Smooth muscle cell (in vitro differentiated cells): ENCODE results near the gene PSEN1. TPM values are rescaled to one million over a fixed set of nuclear protein-coding genes. Genes with fewer than 3 reads are reported as not detected.

Experiments used
- DNase-seq: peaks from one replicate; lab custom pipeline; 2025; ENCODE audit not compliant: unreplicated experiment; lab: John Stamatoyannopoulos, UW
- H2AFZ ChIP-seq: fragments of 200-600 bp; sonication (generic); 2 replicates; pipeline ENCODE4 v1.6.0; 2016; ENCODE audit warnings: antibody characterized with exemption, low read depth, mild to moderate bottlenecking
- H3F3A ChIP-seq: fragments of 200-600 bp; sonication (generic); 2 replicates; pipeline ENCODE4 v1.6.0; 2017; ENCODE audit warnings: antibody characterized with exemption, low read depth
- H3K27ac ChIP-seq: fragments of 200-600 bp; sonication (generic); 2 replicates; pipeline ENCODE4 v1.5.1; 2016; ENCODE audit warnings: low read depth, mild to moderate bottlenecking
- H3K27me3 ChIP-seq: fragments of 200-600 bp; sonication (generic); 2 replicates; pipeline ENCODE4 v1.6.1; 2016; ENCODE audit warnings: low read depth, mild to moderate bottlenecking
- H3K36me3 ChIP-seq: fragments of 200-600 bp; sonication (generic); 2 replicates; pipeline ENCODE4 v1.5.1; 2016; ENCODE audit warnings: low read depth
- H3K4me1 ChIP-seq: fragments of 200-600 bp; sonication (generic); 2 replicates; pipeline ENCODE4 v1.5.1; 2016; ENCODE audit warnings: low read depth
- H3K4me2 ChIP-seq: fragments of 200-600 bp; sonication (generic); 2 replicates; pipeline ENCODE4 v1.6.0; 2016; ENCODE audit warnings: mild to moderate bottlenecking
- H3K4me3 ChIP-seq: fragments of 200-600 bp; sonication (generic); 2 replicates; pipeline ENCODE4 v1.5.1; 2016; ENCODE audit warnings: mild to moderate bottlenecking
- H3K79me2 ChIP-seq: fragments of 200-600 bp; sonication (generic); 2 replicates; pipeline ENCODE4 v1.6.0; 2016; ENCODE audit warnings: low read depth, mild to moderate bottlenecking
- H3K9ac ChIP-seq: fragments of 200-600 bp; sonication (generic); 2 replicates; pipeline ENCODE4 v1.6.0; 2016; ENCODE audit warnings: low read depth
- H3K9me3 ChIP-seq: fragments of 200-600 bp; sonication (generic); replicated peaks from 2 replicates; pipeline ENCODE4 v1.5.1; 2016; ENCODE audit warnings: low read depth
- H4K20me1 ChIP-seq: fragments of 200-600 bp; sonication (generic); 2 replicates; pipeline ENCODE4 v1.6.0; 2016; ENCODE audit warnings: low read depth
- WGBS: methylation state at CpG from one replicate; pipeline ENCODE4 v1.1.7; 2016; ENCODE audit warnings: low lambda C conversion rate; 5-methylcytosine and 5-hydroxymethylcytosine counted together
- polyA plus RNA-seq: library from polyadenylated mRNA; unstranded; fragments of >200 nt; fragmentation: Nextera tagmentation; extraction: Ambion mirVana; gene quantifications from 2 replicates; pipeline ENCODE4 v1.2.1, GENCODE V29; 2016
- total RNA-seq: library from RNA; depleted of rRNA; stranded (reverse); fragments of >200 nt; gene quantifications from 2 replicates; pipeline ENCODE4 v1.2.3, GENCODE V29; 2014
- TF ChIP-seq, protein P1 (sequence below): fragments of 200-600 bp; sonication (generic); IDR thresholded peaks from 2 replicates; pipeline ENCODE4 v1.5.1; 2017; ENCODE audit warnings: borderline replicate concordance, mild to moderate bottlenecking, antibody characterized with exemption; ENCODE audit not compliant: insufficient read depth, poor library complexity, severe bottlenecking

The PSEN1 gene
- total and polyA plus RNA-seq, 2 experiments from 2014 or later, result 37.7 to 55.1 TPM

DNA sequence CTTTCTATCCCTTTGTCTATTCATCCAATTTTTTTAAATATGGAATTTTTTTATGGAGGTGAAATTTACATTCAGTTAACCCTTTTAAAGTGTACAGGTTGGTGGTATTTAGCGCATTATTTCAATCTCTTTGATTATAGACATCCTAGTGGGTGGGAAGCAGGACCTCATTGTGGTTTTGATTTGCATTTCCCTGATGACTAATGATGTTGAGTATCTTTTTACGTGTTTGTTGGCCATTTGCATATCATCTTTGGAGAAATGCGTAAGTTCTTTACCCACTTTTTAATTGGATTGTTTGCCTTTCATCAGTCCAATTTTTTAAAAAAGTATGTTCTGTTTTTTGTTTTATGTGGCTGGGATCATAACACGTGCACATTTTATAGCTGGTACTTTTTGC, 121.8 kb downstream of the PSEN1 start:
- no peaks in the 10 kb centered on the region for H3K79me2 ChIP-seq
- 88% methylated on average over 4 of the region's 4 CpGs for WGBS
- H3K27ac ChIP-seq, result no peak overlapping the region
- no peaks in the 10 kb centered on the region for H3F3A ChIP-seq
- TF ChIP-seq, protein P1, sequence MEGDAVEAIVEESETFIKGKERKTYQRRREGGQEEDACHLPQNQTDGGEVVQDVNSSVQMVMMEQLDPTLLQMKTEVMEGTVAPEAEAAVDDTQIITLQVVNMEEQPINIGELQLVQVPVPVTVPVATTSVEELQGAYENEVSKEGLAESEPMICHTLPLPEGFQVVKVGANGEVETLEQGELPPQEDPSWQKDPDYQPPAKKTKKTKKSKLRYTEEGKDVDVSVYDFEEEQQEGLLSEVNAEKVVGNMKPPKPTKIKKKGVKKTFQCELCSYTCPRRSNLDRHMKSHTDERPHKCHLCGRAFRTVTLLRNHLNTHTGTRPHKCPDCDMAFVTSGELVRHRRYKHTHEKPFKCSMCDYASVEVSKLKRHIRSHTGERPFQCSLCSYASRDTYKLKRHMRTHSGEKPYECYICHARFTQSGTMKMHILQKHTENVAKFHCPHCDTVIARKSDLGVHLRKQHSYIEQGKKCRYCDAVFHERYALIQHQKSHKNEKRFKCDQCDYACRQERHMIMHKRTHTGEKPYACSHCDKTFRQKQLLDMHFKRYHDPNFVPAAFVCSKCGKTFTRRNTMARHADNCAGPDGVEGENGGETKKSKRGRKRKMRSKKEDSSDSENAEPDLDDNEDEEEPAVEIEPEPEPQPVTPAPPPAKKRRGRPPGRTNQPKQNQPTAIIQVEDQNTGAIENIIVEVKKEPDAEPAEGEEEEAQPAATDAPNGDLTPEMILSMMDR, result no peak
- H3K9me3 ChIP-seq, result no peaks in the 10 kb centered on the region
- no peak overlapping the region for H3K9ac ChIP-seq
- no peaks in the 10 kb centered on the region for H4K20me1 ChIP-seq
- H2AFZ ChIP-seq, result no peak overlapping the region
- DNase-seq, result no peak
- no peak overlapping the region for H3K4me2 ChIP-seq
- H3K36me3 ChIP-seq, result no peaks in the 10 kb centered on the region
- no peaks in the 10 kb centered on the region for H3K4me1 ChIP-seq
- H3K27me3 ChIP-seq, result no peaks in the 10 kb centered on the region
- H3K4me3 ChIP-seq, result no peak overlapping the region

DNA sequence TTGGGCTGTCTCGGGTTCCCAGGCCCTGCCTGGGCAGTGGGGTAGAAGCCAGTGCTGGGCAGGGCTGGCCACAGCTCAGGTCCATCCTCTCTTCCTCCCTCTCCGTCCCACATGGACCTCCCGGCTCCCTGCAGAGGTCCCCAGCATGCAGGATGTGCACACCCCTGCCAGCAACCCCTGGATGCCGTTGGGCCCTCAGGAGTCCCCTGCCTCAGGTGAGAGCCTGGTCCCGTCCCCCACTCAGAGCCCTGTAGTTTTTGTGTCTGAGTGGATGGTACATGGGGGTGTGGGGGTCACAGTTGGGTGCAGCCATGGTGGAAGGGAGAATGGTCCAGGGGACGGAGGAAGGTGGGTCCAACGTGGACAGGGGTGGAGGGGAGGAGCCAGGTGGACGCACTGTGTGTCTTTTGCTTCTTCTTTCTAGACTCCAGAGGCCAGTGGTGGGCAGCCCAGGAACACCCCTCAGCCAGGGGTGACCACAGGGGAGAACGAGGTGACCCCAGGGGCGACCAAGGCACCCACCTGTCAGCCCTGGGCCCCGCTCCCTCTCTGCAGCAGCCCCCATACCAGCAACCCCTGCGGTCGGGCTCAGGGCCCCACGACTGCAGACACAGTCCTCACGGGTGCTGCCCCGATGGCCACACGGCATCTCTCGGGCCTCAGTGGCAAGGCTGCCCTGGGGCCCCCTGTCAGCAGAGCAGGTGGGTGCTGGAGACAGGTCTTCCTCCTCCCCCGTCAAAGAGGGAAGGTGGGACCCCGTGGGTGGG, 122.7 kb downstream of the PSEN1 start:
- WGBS, result 96% methylated on average over 20 of the region's 20 CpGs
- no peaks in the 10 kb centered on the region for H3K36me3 ChIP-seq
- no peak for DNase-seq
- no peaks in the 10 kb centered on the region for H4K20me1 ChIP-seq
- H2AFZ ChIP-seq, result no peak overlapping the region
- no peaks in the 10 kb centered on the region for H3K79me2 ChIP-seq
- H3K4me3 ChIP-seq, result no peak overlapping the region
- H3K27ac ChIP-seq, result no peak overlapping the region
- H3K27me3 ChIP-seq, result no peaks in the 10 kb centered on the region
- H3F3A ChIP-seq, result no peaks in the 10 kb centered on the region
- no peak overlapping the region for H3K9ac ChIP-seq
- no peak overlapping the region for H3K4me2 ChIP-seq
- no peaks in the 10 kb centered on the region for H3K9me3 ChIP-seq
- no peaks in the 10 kb centered on the region for H3K4me1 ChIP-seq
- TF ChIP-seq, protein P1, result no peak

DNA sequence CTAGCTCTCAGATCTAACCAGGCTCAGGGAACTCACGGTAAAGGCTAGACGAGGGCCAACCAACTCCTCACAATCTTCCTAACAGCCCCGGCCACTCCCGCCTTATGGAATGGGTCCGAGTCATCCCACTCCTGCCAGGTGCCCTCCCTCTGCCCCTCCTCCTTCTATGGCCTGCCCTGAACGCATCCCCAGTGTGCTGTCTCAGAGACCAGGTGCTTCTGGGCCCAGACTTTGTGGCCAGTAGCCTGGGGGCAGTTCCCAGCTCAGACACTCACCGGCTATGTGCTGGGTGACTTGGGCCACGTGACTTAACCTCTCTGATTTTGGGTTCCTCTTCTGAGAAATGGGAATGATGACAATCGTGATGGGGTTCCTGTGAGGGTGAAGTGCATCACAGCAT, 123.5 kb downstream of the PSEN1 start:
- no peaks in the 10 kb centered on the region for H3K9me3 ChIP-seq
- no peak overlapping the region for H3K27ac ChIP-seq
- no peak overlapping the region for H2AFZ ChIP-seq
- no peaks in the 10 kb centered on the region for H3K79me2 ChIP-seq
- no peak overlapping the region for H3K4me3 ChIP-seq
- H3K27me3 ChIP-seq, result no peaks in the 10 kb centered on the region
- H3F3A ChIP-seq, result no peaks in the 10 kb centered on the region
- no peaks in the 10 kb centered on the region for H3K36me3 ChIP-seq
- no peak overlapping the region for H3K4me2 ChIP-seq
- no peak for DNase-seq
- TF ChIP-seq, protein P1, result no peak
- 79% methylated on average over 9 of the region's 9 CpGs for WGBS
- no peaks in the 10 kb centered on the region for H3K4me1 ChIP-seq
- H4K20me1 ChIP-seq, result no peaks in the 10 kb centered on the region
- H3K9ac ChIP-seq, result no peak overlapping the region

DNA sequence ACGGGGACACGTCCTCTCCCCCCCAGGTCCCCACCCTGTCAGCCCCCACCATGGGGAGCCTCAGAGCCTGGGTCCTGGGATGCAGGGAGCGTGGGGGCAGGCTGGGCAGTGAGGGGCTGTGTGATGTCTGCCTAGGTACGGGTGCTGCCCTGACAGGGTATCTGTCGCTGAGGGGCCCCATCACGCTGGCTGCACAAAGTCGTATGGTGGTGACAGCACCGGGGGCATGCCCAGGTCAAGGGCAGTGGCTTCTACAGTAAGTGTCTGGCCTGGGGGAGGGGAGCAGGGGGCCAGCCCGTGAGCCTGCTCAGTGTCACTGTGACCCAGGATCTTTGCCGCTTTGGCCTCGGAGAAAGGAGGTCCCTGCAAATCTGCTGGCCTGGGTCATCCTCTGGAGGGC, 124.3 kb downstream of the PSEN1 start:
- H3K4me2 ChIP-seq, result no peak overlapping the region
- no peak overlapping the region for H2AFZ ChIP-seq
- 82% methylated on average over 11 of the region's 11 CpGs for WGBS
- no peak overlapping the region for H3K4me3 ChIP-seq
- no peaks in the 10 kb centered on the region for H3K79me2 ChIP-seq
- no peaks in the 10 kb centered on the region for H3K4me1 ChIP-seq
- no peaks in the 10 kb centered on the region for H4K20me1 ChIP-seq
- no peaks in the 10 kb centered on the region for H3K36me3 ChIP-seq
- H3K27me3 ChIP-seq, result no peaks in the 10 kb centered on the region
- no peak overlapping the region for H3K27ac ChIP-seq
- H3K9ac ChIP-seq, result no peak overlapping the region
- no peaks in the 10 kb centered on the region for H3K9me3 ChIP-seq
- no peak for DNase-seq
- H3F3A ChIP-seq, result no peaks in the 10 kb centered on the region
- TF ChIP-seq, protein P1, result no peak
